ENCODE results near the gene PDGFRB. TPM values are rescaled to one million over a fixed set of nuclear protein-coding genes. Genes with fewer than 3 reads are reported as not detected.

Gene PDGFRB
- total and polyA plus RNA-seq, 2 of the 4 experiments (the other 2 are of a cell fraction), result 108 to 124 TPM

DNA sequence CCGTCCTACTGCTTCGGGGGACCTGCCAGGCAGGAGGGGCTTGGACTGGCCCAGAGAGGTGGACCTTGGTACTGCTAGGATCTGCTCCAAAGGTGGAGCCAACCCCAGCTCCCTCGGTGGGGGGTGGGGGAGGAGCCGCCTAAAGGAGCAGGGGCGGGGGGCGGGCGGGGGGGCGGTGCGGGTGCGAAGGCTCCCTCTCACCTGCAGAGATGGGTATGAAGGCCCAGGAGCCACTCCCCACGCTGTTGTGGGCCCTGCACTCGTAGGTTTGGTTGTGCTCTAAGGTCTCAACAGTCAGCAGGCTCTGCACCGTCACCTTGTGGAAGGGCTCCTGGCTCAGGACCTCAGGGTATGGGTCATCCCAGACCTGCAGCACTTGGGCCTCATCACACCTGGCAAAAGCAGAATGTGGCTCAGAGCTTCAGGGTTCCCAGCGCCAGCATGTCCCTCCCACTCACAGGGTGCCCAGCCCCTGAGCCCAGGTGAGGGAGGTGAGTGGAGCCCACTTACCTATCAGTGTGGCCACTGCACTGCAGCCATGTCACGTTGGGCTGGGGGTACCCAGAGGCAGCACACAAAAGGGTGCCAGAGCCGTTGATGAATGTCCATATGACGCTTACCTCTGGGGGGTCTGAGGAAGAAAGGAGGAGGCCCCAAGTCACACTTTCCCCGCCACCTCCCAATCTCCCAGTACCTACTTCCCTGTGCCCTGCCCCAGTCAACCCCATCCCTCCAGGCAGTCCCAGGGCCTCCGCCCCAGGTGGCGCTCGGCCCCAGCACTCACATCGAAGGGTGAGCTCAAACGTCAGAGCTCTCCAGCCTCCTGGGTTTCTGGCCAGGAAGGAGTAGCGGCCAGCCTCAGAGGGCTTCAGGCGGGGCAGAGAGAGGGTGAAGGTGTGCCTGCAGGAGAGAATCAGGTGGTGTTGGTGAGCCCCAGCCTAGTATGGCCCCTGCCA is 85.7 kb downstream of the PDGFRB start:
- in situ Hi-C loops (cut with MboI; ENCODE audit: low sequenced_read_pairs), result no loop called here
- TF ChIP-seq FOS (IDR thresholded peaks at IDR 0.05; ENCODE audit: low read depth, low read length) (no peak), RAD21 (IDR thresholded peaks at IDR 0.05; ENCODE audit: low read length) (no peak)
- no peak overlapping the region for H3K14ac ChIP-seq (replicated peaks; ENCODE audit: low read depth, low read length)
- ChIA-PET POLR2A (ENCODE audit: unreplicated experiment) (no interaction called here), CTCF (no interaction called here)
- peaks cover 9% of the 10 kb centered on the region for H3K9me3 ChIP-seq (ENCODE audit: control insufficient read depth, insufficient read depth, low read length)
- no peak overlapping the region for H4K8ac ChIP-seq (ENCODE audit: low read depth in 2 of 2, low read length in 2 of 2)
- no peak overlapping the region for H3K23ac ChIP-seq (ENCODE audit: low read depth, low read length)
- no peak overlapping the region for H2BK15ac ChIP-seq (ENCODE audit: low read depth, low read length)
- no peaks in the 10 kb centered on the region for H4K20me1 ChIP-seq (ENCODE audit: insufficient read depth, low read length)
- H4K91ac ChIP-seq (ENCODE audit: insufficient read depth, low read depth, low read length), result no peak overlapping the region
- no peak overlapping the region for H2AK9ac ChIP-seq (replicated peaks; ENCODE audit: low read depth, low read length, poor library complexity)
- peaks cover 25% of the 10 kb centered on the region for H3K4me1 ChIP-seq (ENCODE audit: control insufficient read depth, insufficient read depth, low read length)
- no peak for DNase-seq
- H3K27ac ChIP-seq (ENCODE audit: insufficient read depth, low read length), result no peak overlapping the region
- no peak overlapping the region for H3K9ac ChIP-seq (ENCODE audit: low read depth, low read length)
- H2BK5ac ChIP-seq (ENCODE audit: low read depth, low read length, poor library complexity, severe bottlenecking), result no peak overlapping the region
- no peaks in the 10 kb centered on the region for H3K36me3 ChIP-seq (ENCODE audit: control insufficient read depth, insufficient read depth, low read length)
- dilution Hi-C loops (cut with HindIII; ENCODE audit: low sequenced_read_pairs, unreplicated experiment), result no loop called here
- no peak overlapping the region for H3K4me2 ChIP-seq (ENCODE audit: low read depth, low read length)
- H2AK5ac ChIP-seq (ENCODE audit: low read depth, low read length), result no peak overlapping the region
- intact Hi-C loops (cut with micrococcal nuclease), result loop anchor here (5.0 kb wide), 1 partner anchor 42 kb away; no protein-coding TSS in a partner anchor
- no peak overlapping the region for H2BK20ac ChIP-seq (ENCODE audit: low read depth, low read length)
- no peaks in the 10 kb centered on the region; a peak in 1 of 4 replicates for H3K79me1 ChIP-seq (ENCODE audit: low read depth in 1 of 2, low read length in 2 of 2)
- peaks cover 10% of the 10 kb centered on the region for H3K27me3 ChIP-seq (ENCODE audit: control insufficient read depth, insufficient read depth, low read length)
- H4K5ac ChIP-seq (ENCODE audit: low read depth, low read length), result no peak overlapping the region
- no peak overlapping the region for H3K18ac ChIP-seq (ENCODE audit: low read depth, low read length)
- no peak overlapping the region for H3K4me3 ChIP-seq (ENCODE audit: insufficient read depth, low read depth, low read length)
- BruUV-seq (replicated peaks), result no TSS peak
- no peak overlapping the region for H2BK120ac ChIP-seq (ENCODE audit: low read depth, low read length)
- H3K56ac ChIP-seq (ENCODE audit: extremely low read depth, insufficient read depth, low read length), result no peak overlapping the region
- ATAC-seq (ENCODE audit: low read depth), result no peak
- H3K9me1 ChIP-seq (ENCODE audit: insufficient read depth, low read length), result peaks cover 30% of the 10 kb centered on the region
- no peak overlapping the region for H3K4ac ChIP-seq (ENCODE audit: low read depth, low read length)
- H2AFZ ChIP-seq (replicated peaks; ENCODE audit: low read length, poor library complexity), result peak overlapping the region; percentile 34
- 90% methylated on average over 3 of the region's 25 CpGs; no CpG with 5 or more reads in 1 of the 2 experiments for WGBS, 2 experiments (ENCODE audit: extremely low coverage in 2 of 2, insufficient read length in 1 of 2)
